GM12878 (cell line): Measurements from ENCODE around the gene SMARCD3. TPM values are rescaled to one million over a fixed set of nuclear protein-coding genes. Genes with fewer than 3 reads are reported as not detected.

Experiments used
- ATAC-seq: fragments of 200-7000 bp; cut with Tn5 transposase; 3 replicates; pipeline ENCODE4 v1.9.1; 2020; ENCODE audit warnings: mild to moderate bottlenecking, moderate library complexity
- BruUV-seq: library from RNA; stranded (reverse); fragments of 400-500 nt; replicated peaks from 2 replicates; lab custom pipeline; 2021; lab: Mats Ljungman, UMichigan
- CTCF ChIA-PET: fragments of 300-600 bp; sonication (Branson Sonifier 250); formaldehyde crosslinking; extraction: SDS; loops from one replicate; lab custom pipeline; 2021; ENCODE audit warnings: inconsistent platforms; lab: Yijun Ruan, JAX
- POLR2A ChIA-PET: fragments of 350-600 bp; formaldehyde crosslinking; extraction: SDS; loops from one replicate; lab custom pipeline; 2021; ENCODE audit warnings: inconsistent platforms; lab: Charles Lee
- RAD21 ChIA-PET: fragments of 300-600 bp; sonication (Branson Sonifier 250); formaldehyde crosslinking; loops from one replicate; lab custom pipeline; 2023; ENCODE audit warnings: antibody characterized with exemption; ENCODE audit not compliant: unreplicated experiment; lab: Charles Lee
- SMC1A ChIA-PET: fragments of 300-600 bp; sonication (Branson Sonifier 250); formaldehyde crosslinking; loops from one replicate; lab custom pipeline; 2023; ENCODE audit not compliant: unreplicated experiment, uncharacterized antibody; lab: Charles Lee
- DNase-seq: peaks from one replicate; pipeline ENCODE4 v3.0.0-alpha.2; 2011; ENCODE audit warnings: low read depth, low spot score
- FAIRE-seq: peaks from 3 replicates; lab custom pipeline; 2011; peaks lifted over from hg19 to GRCh38; lab: Jason Lieb, UNC
- H2AFZ ChIP-seq: 2 replicates; pipeline ENCODE4 v1.6.0; 2011; ENCODE audit warnings: low read depth, low read length, control low read depth; ENCODE audit not compliant: control insufficient read depth
- H3K27ac ChIP-seq: 2 replicates; pipeline ENCODE4 v1.5.1; 2011; ENCODE audit warnings: control low read depth; ENCODE audit not compliant: control insufficient read depth, insufficient read depth
- H3K27me3 ChIP-seq, 2 experiments: replicated peaks in 1 of 2; 2 replicates each; pipeline versions ENCODE4 v1.6.0 to v1.6.1; 2011; ENCODE audit warnings: low read length in 1 of 2; ENCODE audit not compliant: control insufficient read depth in 2 of 2, insufficient read depth in 2 of 2
- H3K36me3 ChIP-seq, 2 experiments: 2 replicates each; pipeline ENCODE4 v1.5.1; 2011; ENCODE audit warnings: low read length in 1 of 2; ENCODE audit not compliant: control insufficient read depth in 2 of 2, insufficient read depth in 2 of 2
- H3K4me1 ChIP-seq: 2 replicates; pipeline ENCODE4 v1.6.1; 2011; ENCODE audit warnings: mild to moderate bottlenecking, low read length, moderate library complexity, mixed read lengths; ENCODE audit not compliant: control insufficient read depth, insufficient read depth
- H3K4me2 ChIP-seq: 2 replicates; pipeline ENCODE4 v1.6.0; 2011; ENCODE audit warnings: control low read depth; ENCODE audit not compliant: control insufficient read depth, insufficient read depth
- H3K4me3 ChIP-seq: fragments of 200-600 bp; sonication (generic); 2 replicates; pipeline ENCODE4 v1.5.1; 2016
- H3K79me2 ChIP-seq: 2 replicates; pipeline ENCODE4 v1.6.0; 2011; ENCODE audit warnings: low read length; ENCODE audit not compliant: control insufficient read depth, insufficient read depth
- H3K9ac ChIP-seq: 2 replicates; pipeline ENCODE4 v1.8.0; 2011; ENCODE audit warnings: low read length, control low read depth, mixed read lengths; ENCODE audit not compliant: control insufficient read depth, insufficient read depth
- H3K9me3 ChIP-seq: replicated peaks from 3 replicates; pipeline ENCODE4 v1.5.1; 2011; ENCODE audit warnings: mild to moderate bottlenecking, low read length; ENCODE audit not compliant: control insufficient read depth, insufficient read depth
- H4K20me1 ChIP-seq: 2 replicates; pipeline ENCODE4 v1.6.0; 2011; ENCODE audit not compliant: control insufficient read depth, insufficient read depth
- BMI1 ChIP-seq: fragments of 450-650 bp; IDR thresholded peaks from 2 replicates; pipeline ENCODE4 v1.6.1; 2016; ENCODE audit warnings: mild to moderate bottlenecking, moderate library complexity, borderline replicate concordance
- CEBPB ChIP-seq, 2 experiments: fragments of 150-350 bp in 1 of 2; IDR thresholded peaks; 2 replicates each; pipeline ENCODE4 v1.6.1; 2012 to 2014; ENCODE audit warnings: low read depth in 2 of 2, low read length in 2 of 2, borderline replicate concordance in 1 of 2, inconsistent platforms in 1 of 2
- HCFC1 ChIP-seq: fragments of 150-350 bp; IDR thresholded peaks from 2 replicates; pipeline ENCODE4 v1.6.1; 2014; ENCODE audit warnings: low read length
- NBN ChIP-seq: fragments of 450-650 bp; IDR thresholded peaks from 2 replicates; pipeline ENCODE4 v1.6.1; 2016
- PAX8 ChIP-seq: fragments of 450-650 bp; IDR thresholded peaks from 2 replicates; pipeline ENCODE4 v1.6.1; 2017; ENCODE audit warnings: mild to moderate bottlenecking, moderate library complexity
- PML ChIP-seq: IDR thresholded peaks from 2 replicates; pipeline ENCODE4 v1.6.1; 2012; ENCODE audit warnings: low read length, inconsistent platforms
- POLR2A ChIP-seq: IDR thresholded peaks from 2 replicates; pipeline ENCODE4 v1.6.1; 2011; ENCODE audit warnings: low read depth, mild to moderate bottlenecking, low read length
- SIX5 ChIP-seq: IDR thresholded peaks from 2 replicates; pipeline ENCODE4 v1.6.1; 2011; ENCODE audit warnings: mild to moderate bottlenecking, low read depth, low read length, moderate library complexity; ENCODE audit not compliant: severe bottlenecking
- ZNF24 ChIP-seq: fragments of 450-650 bp; IDR thresholded peaks from 2 replicates; pipeline ENCODE4 v1.6.1; 2017; ENCODE audit warnings: antibody characterized with exemption, mild to moderate bottlenecking
- WGBS: methylation state at CpG from one replicate; pipeline ENCODE4 v1.1.6; 2016; ENCODE audit warnings: low lambda C conversion rate; ENCODE audit not compliant: insufficient replicate concordance, insufficient coverage; ENCODE audit errors: missing lambda C conversion rate; 5-methylcytosine and 5-hydroxymethylcytosine counted together
- in situ Hi-C: fragments of 300-500 bp; cut with MboI; formaldehyde crosslinking; loops from 9 replicates; pipeline ENCODE4 v1.14.3; 2018; ENCODE audit warnings: mixed read lengths
- intact Hi-C: fragments of 100-400 bp; cut with micrococcal nuclease; formaldehyde crosslinking; loops from one replicate; pipeline ENCODE4 v1.14.2; 2022; ENCODE audit not compliant: unreplicated experiment
- polyA plus RNA-seq, 11 experiments: library from polyadenylated mRNA; depleted of rRNA in 4 of 11; unstranded in 6 of 11; stranded (reverse) in 5 of 11; fragments of >200 nt; fragmentation: Nextera tagmentation in 4 of 11; fragmentation: Illumina TruSeq in 1 of 11; extraction: Ambion mirVana in 4 of 11; extraction: Trizol in 1 of 11; gene quantifications; 1 replicate in 1 of 11; 2 replicates in 10 of 11; pipeline versions ENCODE4 v1.2.1 to v1.2.3, GENCODE V29; 2011 to 2016; ENCODE audit warnings: inconsistent platforms in 2 of 11, missing spikeins in 2 of 11, low read depth in 1 of 11
- total RNA-seq, 4 experiments: library from RNA; depleted of rRNA in 3 of 4; stranded (reverse); fragments of >200 nt in 3 of 4; fragmentation: Illumina TruSeq in 1 of 4; extraction: Trizol in 1 of 4; gene quantifications; 2 replicates each; pipeline versions ENCODE4 v1.2.1 to v1.2.3, GENCODE V29; 2013 to 2021
- TF ChIP-seq, protein P1 (sequence below): fragments of 150-350 bp; IDR thresholded peaks from 2 replicates; pipeline ENCODE4 v1.6.1; 2016; ENCODE audit warnings: low read depth, low read length
- TF ChIP-seq, protein P2 (sequence below): fragments of 450-650 bp; IDR thresholded peaks from 2 replicates; pipeline ENCODE4 v1.6.1; 2018; ENCODE audit warnings: mild to moderate bottlenecking, low read depth, moderate library complexity; ENCODE audit not compliant: partially characterized antibody

Gene SMARCD3
- total and polyA plus RNA-seq, 10 of the 15 experiments (the other 5 are each of a cell fraction or from before 2014, with no cell fraction given): 0.11 to 1.4 (median 0.16) TPM

DNA sequence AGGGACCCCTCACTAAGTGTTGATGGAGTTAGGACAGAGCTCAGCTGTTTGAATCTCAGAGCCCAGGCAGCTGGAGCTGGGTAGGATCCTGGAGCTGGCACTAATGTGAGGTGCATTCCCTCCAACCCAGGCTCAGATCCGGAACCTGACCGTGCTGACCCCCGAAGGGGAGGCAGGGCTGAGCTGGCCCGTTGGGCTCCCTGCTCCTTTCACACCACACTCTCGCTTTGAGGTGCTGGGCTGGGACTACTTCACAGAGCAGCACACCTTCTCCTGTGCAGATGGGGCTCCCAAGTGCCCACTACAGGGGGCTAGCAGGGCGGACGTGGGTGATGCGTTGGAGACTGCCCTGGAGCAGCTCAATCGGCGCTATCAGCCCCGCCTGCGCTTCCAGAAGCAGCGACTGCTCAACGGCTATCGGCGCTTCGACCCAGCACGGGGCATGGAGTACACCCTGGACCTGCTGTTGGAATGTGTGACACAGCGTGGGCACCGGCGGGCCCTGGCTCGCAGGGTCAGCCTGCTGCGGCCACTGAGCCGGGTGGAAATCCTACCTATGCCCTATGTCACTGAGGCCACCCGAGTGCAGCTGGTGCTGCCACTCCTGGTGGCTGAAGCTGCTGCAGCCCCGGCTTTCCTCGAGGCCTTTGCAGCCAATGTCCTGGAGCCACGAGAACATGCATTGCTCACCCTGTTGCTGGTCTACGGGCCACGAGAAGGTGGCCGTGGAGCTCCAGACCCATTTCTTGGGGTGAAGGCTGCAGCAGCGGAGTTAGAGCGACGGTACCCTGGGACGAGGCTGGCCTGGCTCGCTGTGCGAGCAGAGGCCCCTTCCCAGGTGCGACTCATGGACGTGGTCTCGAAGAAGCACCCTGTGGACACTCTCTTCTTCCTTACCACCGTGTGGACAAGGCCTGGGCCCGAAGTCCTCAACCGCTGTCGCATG lies 11.0 kb downstream of the SMARCD3 start:
- CTCF ChIA-PET: interaction anchor here (0.6 to 1.7 kb wide), 5 partner anchors 8 to 113 kb away, joined by 3 to 8 read pairs (median 5); partner anchors contain the start of gene ABCF2
- Histone ChIP-seq H4K20me1 (no peaks in the 10 kb centered on the region), H3K4me3 (no peak overlapping the region), H3K9me3 (no peaks in the 10 kb centered on the region), H3K9ac (no peak overlapping the region), H3K79me2 (peaks cover 29% of the 10 kb centered on the region), H3K4me1 (peaks cover 5% of the 10 kb centered on the region), H3K4me2 (no peak overlapping the region), H3K36me3 (peaks cover 0 to 13% of the 10 kb centered on the region in 2 experiments; a peak in 3 of 4 replicates), H3K27me3 (no peaks in the 10 kb centered on the region), H2AFZ (no peak overlapping the region), H3K27ac (no peak overlapping the region)
- RAD21 ChIA-PET: no interaction called here
- no TSS peak for BruUV-seq
- TF ChIP-seq POLR2A (0 out of 2 replicates have a peak, but pooled peaks have one; percentile 36), HCFC1 (no peak), BMI1 (no peak), SIX5 (no peak), NBN (no peak), PML (no peak), PAX8 (no peak)
- SMC1A ChIA-PET: interaction anchor here (0.5 kb wide), 1 partner anchor 512 kb away, joined by 3 read pairs; no protein-coding TSS in a partner anchor
- no peak for DNase-seq
- intact Hi-C loops: no loop called here
- in situ Hi-C loops: no loop called here
- FAIRE-seq: no peak
- 95% methylated on average over 44 of the region's 44 CpGs for WGBS
- no peak for ATAC-seq
- POLR2A ChIA-PET: no interaction called here

DNA sequence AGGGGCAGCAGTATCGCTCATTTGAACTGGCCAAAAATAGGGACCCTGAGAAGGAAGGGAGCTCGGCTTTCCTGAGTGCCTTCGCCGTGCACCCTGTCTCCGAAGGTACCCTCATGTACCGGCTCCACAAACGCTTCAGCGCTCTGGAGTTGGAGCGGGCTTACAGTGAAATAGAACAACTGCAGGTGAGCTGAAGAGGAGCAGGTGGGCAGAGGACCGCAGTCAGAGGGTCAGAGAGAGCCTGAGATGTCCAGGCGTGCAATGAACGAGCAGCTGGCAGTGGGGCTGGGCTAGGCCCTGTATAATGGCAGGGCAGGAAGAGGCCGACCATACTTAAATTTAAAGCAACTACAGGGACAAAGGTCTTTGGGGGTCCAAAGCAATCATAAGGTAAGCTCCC lies 12.1 kb downstream of the SMARCD3 start:
- CTCF ChIA-PET: interaction anchor here (1.2 to 1.7 kb wide), 4 partner anchors 9 to 114 kb away, joined by 3 to 8 read pairs (median 4); partner anchors contain the start of gene ABCF2
- POLR2A ChIA-PET: no interaction called here
- H3K27ac ChIP-seq: no peak overlapping the region
- SMC1A ChIA-PET: interaction anchor here (0.5 kb wide), 1 partner anchor 511 kb away, joined by 3 read pairs; no protein-coding TSS in a partner anchor
- no peak overlapping the region for H3K9ac ChIP-seq
- H3K4me2 ChIP-seq: no peak overlapping the region
- no peak for ATAC-seq
- RAD21 ChIA-PET: interaction anchor here (0.9 kb wide), 1 partner anchor 9 kb away, joined by 4 read pairs; the partner anchor contains the start of gene ABCF2
- TF ChIP-seq ZNF24 (no peak), CEBPB (IDR thresholded peaks at IDR 0.05; ENCODE audit: borderline replicate concordance in 1 of 2, low read depth in 2 of 2, low read length in 2 of 2) (no peak)
- TF ChIP-seq, protein P1, sequence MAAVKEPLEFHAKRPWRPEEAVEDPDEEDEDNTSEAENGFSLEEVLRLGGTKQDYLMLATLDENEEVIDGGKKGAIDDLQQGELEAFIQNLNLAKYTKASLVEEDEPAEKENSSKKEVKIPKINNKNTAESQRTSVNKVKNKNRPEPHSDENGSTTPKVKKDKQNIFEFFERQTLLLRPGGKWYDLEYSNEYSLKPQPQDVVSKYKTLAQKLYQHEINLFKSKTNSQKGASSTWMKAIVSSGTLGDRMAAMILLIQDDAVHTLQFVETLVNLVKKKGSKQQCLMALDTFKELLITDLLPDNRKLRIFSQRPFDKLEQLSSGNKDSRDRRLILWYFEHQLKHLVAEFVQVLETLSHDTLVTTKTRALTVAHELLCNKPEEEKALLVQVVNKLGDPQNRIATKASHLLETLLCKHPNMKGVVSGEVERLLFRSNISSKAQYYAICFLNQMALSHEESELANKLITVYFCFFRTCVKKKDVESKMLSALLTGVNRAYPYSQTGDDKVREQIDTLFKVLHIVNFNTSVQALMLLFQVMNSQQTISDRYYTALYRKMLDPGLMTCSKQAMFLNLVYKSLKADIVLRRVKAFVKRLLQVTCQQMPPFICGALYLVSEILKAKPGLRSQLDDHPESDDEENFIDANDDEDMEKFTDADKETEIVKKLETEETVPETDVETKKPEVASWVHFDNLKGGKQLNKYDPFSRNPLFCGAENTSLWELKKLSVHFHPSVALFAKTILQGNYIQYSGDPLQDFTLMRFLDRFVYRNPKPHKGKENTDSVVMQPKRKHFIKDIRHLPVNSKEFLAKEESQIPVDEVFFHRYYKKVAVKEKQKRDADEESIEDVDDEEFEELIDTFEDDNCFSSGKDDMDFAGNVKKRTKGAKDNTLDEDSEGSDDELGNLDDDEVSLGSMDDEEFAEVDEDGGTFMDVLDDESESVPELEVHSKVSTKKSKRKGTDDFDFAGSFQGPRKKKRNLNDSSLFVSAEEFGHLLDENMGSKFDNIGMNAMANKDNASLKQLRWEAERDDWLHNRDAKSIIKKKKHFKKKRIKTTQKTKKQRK: no peak
- TF ChIP-seq, protein P2, sequence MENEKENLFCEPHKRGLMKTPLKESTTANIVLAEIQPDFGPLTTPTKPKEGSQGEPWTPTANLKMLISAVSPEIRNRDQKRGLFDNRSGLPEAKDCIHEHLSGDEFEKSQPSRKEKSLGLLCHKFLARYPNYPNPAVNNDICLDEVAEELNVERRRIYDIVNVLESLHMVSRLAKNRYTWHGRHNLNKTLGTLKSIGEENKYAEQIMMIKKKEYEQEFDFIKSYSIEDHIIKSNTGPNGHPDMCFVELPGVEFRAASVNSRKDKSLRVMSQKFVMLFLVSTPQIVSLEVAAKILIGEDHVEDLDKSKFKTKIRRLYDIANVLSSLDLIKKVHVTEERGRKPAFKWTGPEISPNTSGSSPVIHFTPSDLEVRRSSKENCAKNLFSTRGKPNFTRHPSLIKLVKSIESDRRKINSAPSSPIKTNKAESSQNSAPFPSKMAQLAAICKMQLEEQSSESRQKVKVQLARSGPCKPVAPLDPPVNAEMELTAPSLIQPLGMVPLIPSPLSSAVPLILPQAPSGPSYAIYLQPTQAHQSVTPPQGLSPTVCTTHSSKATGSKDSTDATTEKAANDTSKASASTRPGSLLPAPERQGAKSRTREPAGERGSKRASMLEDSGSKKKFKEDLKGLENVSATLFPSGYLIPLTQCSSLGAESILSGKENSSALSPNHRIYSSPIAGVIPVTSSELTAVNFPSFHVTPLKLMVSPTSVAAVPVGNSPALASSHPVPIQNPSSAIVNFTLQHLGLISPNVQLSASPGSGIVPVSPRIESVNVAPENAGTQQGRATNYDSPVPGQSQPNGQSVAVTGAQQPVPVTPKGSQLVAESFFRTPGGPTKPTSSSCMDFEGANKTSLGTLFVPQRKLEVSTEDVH: no peak
- TF ChIP-seq, all 136 proteins: peak for 0
- H4K20me1 ChIP-seq: no peaks in the 10 kb centered on the region
- no peaks in the 10 kb centered on the region for H3K27me3 ChIP-seq
- H3K79me2 ChIP-seq: peaks cover 35% of the 10 kb centered on the region
- intact Hi-C loops (no loop called here), in situ Hi-C loops (no loop called here)
- H2AFZ ChIP-seq: no peak overlapping the region
- no peak for DNase-seq
- no peak for FAIRE-seq
- no TSS peak for BruUV-seq
- peaks cover 0 to 13% of the 10 kb centered on the region in 2 experiments; a peak in 3 of 4 replicates for H3K36me3 ChIP-seq
- H3K4me1 ChIP-seq: peaks cover 5% of the 10 kb centered on the region
- H3K9me3 ChIP-seq: no peaks in the 10 kb centered on the region
- WGBS: 98% methylated on average over 13 of the region's 13 CpGs
- no peak overlapping the region for H3K4me3 ChIP-seq
